ENCODE data around the gene LARP4B.

Gene LARP4B

DNA sequence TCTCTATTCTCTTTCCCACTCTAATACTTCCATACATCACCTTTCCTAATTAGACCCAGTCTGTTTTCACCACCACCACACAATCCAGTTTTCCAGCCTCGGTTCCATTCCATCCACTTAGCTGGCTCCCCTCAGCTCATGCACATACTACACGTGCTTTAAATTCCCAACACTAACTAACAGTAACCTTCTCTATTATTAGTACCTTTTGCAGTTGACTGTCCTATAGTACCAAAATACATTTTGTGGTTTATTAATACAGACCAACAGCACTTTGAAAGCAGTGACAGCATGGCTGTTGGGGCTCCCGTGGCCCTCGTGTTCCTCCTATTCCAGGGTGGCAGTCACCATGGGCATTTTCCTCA is 64.9 kb downstream of the LARP4B start:
- DNase-seq (ENCODE audit: low read depth) = no peak

DNA sequence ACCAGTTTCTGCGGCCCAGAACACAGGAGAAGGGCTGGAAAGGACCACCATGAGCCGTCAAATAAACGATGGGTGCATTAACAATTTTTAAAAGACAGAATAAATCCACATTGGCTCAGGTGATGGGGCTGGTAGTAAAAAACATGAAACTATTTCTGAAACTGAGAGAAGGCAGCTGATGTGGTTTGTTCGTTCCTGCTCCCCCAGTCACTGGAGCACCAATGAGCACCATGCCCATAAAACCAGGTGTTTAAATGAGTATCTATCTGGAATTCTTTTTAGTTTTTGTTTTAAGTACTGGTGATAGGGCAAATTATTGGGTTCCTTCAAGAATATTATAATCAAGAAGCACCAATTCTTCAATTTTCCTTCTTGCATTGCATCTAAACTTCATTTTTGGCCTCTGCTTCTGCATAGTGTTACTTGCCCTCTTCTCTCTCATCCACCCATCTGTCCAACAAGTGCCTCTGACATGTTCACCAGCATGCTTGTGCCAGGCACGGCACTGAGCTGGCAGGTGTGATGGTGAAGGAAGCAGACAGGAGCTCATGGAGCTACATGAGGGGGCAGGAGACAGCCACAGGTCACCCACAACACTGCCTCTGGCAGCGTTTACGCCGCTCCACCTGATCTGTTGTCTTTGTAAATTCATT is 65.5 kb downstream of the LARP4B start:
- no peak for DNase-seq (ENCODE audit: low read depth)

DNA sequence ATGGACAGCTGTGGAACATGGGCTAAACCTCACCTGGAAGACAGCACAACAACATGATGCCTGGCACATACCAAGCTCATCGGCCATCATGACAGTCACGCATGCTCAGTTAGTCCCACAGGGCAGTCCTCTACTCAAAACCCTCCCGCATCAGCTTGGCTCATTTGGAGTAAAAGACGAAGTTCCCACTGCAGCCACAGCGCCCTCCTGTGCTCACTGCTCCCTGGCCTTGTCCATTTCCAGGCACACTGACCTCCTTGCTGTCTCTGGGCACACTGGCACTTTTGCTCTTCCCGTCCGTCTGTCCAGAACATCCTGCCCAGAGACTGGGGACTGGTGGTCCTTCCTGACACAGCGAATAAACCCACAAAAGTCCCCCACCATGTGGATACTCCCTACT is 66.2 kb downstream of the LARP4B start:
- no peak for DNase-seq (ENCODE audit: low read depth)

DNA sequence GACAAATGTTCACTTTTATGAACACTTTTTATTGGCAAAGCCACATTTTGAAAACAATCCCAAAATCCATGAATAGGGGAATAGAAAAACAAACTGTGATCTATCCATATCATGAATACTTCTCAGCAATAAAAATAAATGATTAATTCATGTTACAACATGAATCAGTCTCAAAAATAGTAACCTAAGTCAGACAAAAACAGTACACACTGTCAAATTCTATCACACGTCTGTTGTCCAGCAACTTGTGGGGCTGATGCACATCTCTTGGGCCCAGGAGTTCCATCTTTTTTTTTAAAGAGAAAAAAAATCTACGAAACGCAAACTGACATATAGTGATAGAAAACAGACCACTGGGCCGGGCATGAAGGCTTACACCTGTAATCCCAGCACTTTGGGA is 71.0 kb downstream of the LARP4B start:
- DNase-seq (ENCODE audit: low read depth) = no peak

DNA sequence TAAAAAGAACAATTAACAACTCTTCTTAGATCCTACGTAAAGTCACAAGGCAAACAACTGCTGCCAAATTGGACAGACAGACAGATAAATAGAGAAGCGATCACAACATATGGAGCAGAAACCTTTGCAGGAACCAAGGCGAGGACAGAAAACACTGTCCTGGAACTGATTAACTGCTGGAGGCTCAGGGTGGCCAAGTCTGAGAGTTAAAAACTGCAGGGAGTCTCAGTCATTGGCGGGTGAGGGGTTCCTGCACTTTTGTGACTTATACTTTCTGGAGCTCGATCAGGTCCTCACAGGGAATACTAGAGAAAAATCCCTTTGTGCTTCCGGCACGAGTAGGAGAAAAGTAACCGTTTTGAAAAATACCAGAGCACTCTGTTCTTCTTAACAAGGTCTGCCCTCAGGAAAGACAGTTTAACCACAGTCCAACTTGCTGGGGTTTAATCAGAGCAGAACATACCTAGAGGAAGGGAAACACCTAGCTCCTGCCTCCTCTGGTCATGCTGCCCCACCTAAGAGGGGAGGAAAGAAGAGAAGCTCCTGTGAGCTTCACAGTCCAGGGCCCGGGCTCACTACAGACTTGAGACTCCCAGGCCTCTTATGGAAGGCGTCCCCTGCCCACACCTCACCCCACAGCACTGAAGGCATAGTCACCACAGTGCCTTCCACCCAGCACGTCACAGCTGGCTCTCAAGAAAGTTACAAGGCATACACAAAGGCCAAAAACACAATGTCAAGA is 74.9 kb downstream of the LARP4B start:
- no peak for DNase-seq (ENCODE audit: low read depth)

DNA sequence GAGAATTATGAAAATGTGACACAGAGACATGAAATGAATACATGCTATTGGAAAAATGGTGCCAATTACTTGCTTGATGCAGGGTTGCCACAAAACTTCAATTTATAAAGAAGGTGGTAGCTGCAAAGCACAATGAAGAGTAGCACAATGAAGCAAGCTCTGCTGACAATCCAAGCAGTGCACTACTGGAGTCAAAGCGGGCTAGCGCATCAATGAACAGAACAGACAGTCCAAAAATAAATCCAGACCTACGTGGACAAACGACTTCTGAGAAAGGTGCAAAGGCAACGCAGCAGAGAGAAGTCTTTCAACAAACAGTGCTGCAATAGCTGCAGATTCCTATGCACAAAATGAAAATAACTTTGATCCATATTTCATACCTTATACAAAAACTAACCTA is 75.8 kb downstream of the LARP4B start:
- no peak for DNase-seq (ENCODE audit: low read depth)

DNA sequence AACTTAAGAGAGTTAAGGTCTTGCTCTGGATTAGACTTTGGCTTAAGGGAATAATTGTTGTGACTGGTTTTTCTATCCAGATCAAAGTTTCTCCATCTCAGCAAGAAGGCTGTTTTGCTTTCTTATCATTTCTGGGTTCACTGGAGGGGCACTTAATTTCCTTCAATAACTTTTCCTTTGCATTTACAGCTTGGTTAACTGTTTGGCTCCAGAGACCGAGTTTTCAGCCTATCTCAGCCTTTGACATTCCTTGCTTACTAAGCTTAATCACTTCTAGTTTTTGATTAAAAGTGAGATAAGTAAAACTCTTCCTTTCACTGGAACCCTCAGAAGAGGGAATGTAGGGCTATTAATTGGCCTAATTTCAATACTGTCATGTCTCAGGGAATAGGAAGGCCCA is 76.4 kb downstream of the LARP4B start:
- no peak for DNase-seq (ENCODE audit: low read depth)

DNA sequence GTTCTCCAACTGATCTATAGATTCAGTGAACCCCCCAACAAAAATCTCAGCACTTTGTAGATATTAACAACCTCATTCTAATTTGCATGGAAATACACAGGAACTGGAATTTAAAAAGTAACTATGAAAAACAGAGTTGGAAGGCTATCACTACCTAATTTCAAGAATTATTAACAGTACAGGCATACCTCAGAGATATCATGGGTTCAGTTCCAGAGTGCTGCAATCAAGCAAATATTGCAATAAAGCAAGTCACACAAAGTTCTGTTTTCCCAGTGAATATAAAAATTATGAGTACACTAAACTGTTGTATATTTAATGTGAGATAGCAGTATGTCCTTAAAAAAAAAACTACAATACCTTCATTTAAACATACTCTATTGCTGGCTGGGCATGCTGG is 78.5 kb downstream of the LARP4B start:
- DNase-seq (ENCODE audit: low read depth) = no peak

DNA sequence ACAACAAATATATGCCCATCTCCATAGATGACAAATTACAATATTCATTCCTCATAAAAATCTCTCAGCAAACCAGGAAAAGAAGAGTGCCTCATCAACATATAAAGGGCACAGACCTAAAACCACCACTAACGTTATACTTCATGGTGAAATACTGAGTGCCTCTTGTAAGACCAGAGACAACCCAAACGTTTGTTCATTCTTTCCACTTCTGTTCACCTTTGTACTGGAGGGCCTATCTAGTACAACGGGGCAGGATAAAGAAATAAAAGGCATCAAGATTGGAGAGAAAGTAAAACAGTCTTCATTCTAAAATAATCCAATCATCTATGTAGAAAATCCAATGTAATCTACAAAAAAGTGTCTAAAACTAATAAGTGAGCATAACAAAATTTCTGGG is 79.1 kb downstream of the LARP4B start:
- DNase-seq (ENCODE audit: low read depth) = no peak

DNA sequence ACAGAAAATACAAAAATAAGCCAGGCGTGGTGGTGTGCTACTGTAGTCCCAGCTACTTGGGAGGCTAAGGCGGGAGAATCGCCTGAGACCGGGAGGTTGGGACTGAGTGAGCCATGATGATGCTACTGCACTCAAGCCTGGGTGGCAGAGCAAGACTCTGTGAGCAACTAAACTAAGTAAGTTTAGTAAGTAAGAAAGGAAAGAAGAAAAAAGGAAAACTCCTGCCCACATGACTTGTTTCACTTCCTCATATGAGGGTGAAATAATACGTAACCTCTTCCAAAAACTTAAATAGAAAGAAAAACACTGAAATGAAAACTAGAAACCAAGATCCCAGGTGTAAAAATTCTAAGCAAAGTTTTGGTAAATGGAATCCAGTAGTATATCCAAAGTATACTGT is 79.6 kb downstream of the LARP4B start:
- no peak for DNase-seq (ENCODE audit: low read depth)

DNA sequence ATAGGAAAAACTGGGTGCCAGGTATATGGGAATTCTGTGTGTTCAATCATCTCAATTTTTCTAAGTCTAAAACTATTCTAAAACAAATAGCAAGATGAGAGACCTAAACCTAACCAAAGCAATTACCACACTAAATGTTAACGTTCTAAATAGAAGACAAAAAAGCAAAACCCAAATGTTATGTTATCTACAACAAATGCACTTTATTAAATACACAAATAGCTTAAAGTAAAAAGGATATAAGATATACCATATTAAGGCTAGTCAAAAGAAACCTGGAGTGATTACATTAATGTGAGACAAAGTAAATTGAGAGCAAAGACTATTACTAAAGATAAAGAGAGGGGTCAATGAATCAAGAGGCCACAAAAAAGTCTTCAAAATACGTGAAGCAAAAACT is 81.4 kb downstream of the LARP4B start:
- DNase-seq (ENCODE audit: low read depth) = no peak

DNA sequence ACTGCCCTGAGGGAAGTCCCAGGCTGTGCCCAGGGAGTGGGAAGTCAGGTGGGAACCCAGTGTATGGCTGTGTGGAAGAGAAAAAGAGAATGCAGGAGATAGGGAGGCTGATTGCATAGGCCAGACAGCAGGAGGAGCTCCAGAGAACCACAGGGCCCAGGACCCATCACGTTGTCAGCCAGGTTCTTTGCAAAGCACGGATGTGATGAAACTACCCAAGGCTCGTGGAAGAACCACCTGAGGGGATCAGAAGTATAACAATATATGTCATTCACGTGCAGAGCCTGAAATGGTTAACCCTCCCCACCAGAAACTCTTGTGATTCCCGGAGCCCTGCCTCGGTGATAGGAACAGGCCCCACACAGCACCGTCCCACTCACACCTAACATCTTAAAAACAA is 83.6 kb downstream of the LARP4B start:
- no peak for DNase-seq (ENCODE audit: low read depth)

DNA sequence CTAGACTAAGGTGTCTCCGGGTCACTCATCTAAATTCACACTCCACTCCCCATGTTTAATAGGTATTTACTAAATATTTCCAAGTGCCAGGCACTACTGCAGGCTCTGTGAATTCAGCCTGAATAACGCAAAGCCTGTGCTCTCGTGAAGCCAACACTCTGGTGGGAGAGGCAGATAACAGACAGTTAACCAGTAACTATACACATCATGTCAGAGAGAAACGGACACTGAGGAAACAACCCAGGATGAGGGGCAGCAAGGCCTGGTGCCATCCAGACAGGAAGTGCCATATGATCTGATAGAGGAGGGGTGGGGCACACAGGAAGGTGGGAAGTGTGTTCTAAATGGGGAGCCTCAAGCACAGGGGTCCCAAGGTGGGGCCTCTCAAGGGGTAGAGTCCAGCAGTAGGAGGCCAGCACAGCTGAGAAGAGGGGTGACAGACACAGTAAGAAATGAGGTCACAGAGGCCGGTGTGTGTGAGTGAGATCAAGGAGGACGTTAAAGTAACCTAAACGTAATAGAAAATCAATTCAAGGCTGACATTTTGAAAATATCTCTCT is 85.3 kb downstream of the LARP4B start:
- no peak for DNase-seq (ENCODE audit: low read depth)

DNA sequence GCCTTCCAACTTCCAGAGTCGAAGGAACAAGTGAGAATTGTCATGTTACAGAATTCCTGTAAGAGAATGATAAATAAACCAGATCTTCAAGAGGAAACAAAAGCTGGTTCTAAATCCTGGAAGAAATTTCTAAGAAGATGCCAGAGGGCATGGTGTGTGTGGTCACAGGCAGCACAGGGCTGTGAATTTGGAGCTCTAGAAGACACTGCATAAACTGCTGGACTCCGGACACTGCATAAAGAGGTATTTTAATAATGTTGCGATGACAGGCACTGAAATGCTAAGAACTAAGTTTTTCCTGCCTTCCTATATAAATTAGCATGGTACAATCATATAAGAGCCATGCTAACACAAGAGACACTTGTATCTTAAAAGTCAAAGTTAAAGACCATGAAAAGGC is 86.0 kb downstream of the LARP4B start:
- DNase-seq (ENCODE audit: low read depth) = no peak

DNA sequence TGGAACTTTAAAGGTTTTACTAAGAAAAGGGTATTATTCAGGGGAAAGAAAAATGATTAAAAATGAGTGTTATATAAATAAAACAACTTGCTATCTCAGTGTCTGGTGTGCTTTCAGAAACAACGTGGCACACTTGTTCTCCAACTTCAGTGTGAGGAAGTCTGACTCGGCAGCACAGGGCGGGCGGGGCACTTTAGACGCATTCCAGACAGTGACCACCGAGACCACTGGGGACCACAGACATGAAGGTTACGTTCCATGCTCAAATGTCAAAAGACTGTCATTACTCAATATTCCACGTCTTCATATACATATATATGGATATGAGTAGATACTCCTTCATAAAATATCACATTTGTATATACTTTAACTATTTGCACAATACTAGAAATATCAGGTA is 87.0 kb downstream of the LARP4B start:
- DNase-seq (ENCODE audit: low read depth) = no peak

DNA sequence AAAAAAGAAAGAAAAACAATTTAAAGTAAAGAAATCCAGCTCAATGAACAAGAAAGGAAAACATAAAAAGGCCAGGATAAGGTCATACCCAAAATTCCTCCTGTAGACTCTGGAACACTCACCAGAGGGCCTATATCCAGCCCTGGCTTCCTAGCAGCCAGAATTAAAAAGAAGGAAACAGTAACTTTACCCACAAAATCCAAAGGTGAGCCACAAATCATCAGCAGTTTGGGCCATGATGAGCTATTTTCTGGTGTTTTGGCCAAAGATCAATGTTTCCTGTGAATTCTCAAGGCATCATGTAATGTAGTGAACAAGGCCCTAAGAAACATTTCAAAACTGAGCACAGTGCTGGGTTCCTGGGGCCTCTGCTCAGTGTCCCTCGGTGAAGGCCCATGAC is 87.8 kb downstream of the LARP4B start:
- DNase-seq (ENCODE audit: low read depth) = no peak

DNA sequence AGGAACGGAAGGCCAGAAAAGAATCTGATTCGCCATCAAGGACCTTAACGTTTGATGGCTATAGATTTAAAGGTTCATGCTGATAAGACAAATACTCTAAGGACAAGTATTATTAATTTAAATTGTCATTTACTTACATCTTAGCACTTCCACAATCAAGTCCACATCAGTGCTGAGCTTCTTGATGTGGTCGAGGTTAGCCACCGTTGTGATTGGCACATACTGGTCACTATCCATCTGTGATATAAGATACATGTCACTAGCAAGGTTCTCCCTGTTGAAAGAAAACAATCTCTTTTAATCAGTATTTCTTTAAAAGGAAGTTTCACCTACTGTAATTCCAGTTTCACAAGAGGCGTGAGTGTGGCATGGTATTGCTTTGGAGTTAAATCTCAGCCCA is 88.7 kb downstream of the LARP4B start:
- no peak for DNase-seq (ENCODE audit: low read depth)

DNA sequence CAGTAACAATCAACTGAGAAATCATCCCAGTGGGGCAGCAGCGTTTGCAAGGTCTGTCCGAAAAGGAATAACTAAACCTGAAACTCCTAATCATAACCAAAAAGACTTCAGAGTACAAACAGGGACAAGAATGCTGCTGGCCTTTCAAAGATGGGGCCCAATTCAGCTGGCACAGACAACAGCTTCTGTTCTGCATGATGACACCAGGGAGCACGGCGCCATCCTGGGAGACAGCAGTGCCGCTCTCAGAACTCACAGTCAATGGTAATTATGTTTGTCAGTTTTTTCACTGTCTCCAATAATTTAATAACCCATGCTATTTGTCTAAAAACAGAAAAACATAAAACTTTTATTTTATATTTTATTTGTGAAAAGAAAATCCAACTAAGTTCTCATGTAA is 90.0 kb downstream of the LARP4B start:
- no peak for DNase-seq (ENCODE audit: low read depth)

DNA sequence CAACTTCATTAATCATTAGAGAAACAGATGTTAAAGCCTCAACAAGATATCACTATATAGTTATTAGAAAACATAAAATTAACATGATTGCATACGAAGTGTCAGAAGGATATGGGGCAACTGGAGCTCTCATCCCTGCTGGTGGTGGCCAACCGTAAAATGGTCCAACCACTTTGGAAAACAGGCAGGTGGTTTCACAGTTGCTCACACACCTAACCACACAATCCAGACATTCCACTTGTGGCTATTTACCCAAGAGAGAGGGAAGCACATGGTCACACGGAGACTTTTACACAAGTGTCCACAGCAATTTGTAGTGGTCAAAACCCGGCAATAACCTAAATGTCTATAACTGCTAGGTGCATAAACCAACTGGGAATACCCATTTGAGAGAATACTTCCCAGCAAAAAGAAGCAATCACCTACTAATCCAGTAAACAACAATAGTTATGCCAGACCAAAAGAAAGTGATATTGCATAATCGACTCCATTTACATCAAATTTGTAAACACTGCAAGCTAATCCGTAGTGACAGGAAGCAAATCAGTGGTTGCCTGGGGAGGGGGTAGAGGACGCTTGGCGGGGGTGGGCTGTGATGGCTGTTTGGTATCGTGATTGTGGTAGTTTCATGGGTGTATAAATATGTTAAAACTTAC is 91.8 kb downstream of the LARP4B start:
- no peak for DNase-seq (ENCODE audit: low read depth)

DNA sequence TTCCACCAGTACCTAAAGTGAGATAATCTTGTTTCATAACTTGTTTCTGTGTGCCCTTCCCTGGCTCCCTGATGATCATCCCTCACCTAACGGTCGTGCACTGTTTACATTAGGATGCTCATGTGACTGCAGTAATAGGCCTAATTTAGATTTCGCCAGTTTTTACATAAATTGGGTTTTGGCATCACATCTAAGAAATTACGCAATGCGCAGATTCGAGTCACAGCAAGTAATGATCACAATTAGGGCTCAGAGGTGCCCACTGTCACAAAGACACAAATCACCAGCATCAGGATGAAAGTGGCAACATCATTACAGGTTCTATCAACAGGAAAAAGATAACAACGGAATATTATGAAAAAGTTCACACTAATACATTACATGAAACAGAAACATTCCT is 94.7 kb downstream of the LARP4B start:
- no peak for DNase-seq (ENCODE audit: low read depth)

DNA sequence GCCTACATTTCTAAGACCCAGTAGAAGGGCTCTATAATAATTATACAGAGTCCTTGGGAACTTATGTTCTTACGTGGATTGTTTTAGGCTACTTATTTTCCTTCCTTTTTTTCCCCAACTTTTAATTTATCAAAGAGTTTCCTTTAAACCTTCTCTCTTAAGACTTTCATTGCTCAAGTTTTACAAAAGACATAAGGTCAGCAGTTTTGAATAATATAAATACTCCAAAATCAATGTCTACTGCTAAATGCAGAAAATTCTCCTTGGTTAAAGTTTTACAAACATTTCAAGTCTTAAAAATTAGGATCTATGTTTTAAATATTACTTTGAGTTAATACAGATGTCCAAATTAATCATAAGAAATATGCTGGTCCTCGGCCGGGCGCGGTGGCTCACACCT is 97.0 kb downstream of the LARP4B start:
- DNase-seq (ENCODE audit: low read depth) = no peak

DNA sequence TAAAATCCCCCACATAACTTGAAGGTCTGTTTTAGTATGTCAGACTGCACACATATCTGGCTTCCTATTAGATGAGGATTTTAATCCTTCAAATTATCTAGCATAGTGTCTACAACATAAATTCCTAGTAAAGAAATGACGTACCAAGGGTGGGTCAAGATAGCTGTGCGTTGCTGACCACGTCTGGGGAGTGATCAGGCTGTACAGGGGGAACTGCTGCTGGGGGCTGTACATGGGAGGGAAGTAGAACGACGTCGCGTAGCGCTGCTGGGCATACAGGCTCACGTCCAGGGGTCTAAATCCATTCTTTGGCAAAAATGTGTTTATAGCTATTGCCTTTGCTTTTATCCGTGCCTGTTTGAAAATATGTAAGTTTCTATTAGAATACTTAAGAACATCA is 102.3 kb downstream of the LARP4B start:
- DNase-seq (ENCODE audit: low read depth) = no peak

DNA sequence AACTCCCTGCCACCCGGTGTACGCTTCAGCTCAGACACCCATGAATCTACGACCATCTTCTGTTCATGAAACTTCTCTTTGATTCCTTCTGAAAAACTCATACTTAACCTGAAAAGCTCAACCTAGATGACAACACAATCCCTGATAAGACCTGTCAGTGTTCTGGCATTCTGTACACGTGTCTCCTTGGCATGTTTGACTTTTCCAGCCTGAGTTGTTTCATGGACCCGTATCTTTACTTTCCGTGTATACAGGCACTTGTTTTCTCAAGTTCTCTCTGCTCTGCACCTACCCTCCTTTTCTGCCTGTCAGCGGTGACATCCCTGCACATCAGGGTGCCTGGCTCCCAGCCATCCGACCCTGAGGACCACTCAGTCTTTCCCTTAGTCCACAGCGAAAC is 103.3 kb downstream of the LARP4B start:
- no peak for DNase-seq (ENCODE audit: low read depth)
